GM12892 (cell line): ENCODE results near the gene CERT1.

Source experiments
- DNase-seq: peaks from one replicate; pipeline ENCODE4 v3.0.0; 2011; ENCODE audit not compliant: insufficient read length
- FAIRE-seq: peaks from 2 replicates; lab custom pipeline; 2011; peaks lifted over from hg19 to GRCh38; lab: Jason Lieb, UNC
- POLR2A ChIP-seq: IDR thresholded peaks from 2 replicates; pipeline ENCODE4 v1.6.1; 2011; ENCODE audit warnings: low read depth, low read length, control low read depth
- POLR2AphosphoS5 ChIP-seq: IDR thresholded peaks from 2 replicates; pipeline ENCODE4 v1.6.1; 2011; ENCODE audit warnings: low read depth, low read length, control low read depth
- TAF1 ChIP-seq: IDR thresholded peaks from 2 replicates; pipeline ENCODE4 v1.6.1; 2011; ENCODE audit warnings: low read depth, mild to moderate bottlenecking, control low read depth, low read length, borderline replicate concordance

CERT1 gene

GRCh38 chr5:75438722-75439121 lies 72.7 kb downstream of the CERT1 start:
- no peak for TF ChIP-seq POLR2AphosphoS5
- no peak for TF ChIP-seq TAF1
- DNase-seq, result no peak
- FAIRE-seq, result no peak

DNA sequence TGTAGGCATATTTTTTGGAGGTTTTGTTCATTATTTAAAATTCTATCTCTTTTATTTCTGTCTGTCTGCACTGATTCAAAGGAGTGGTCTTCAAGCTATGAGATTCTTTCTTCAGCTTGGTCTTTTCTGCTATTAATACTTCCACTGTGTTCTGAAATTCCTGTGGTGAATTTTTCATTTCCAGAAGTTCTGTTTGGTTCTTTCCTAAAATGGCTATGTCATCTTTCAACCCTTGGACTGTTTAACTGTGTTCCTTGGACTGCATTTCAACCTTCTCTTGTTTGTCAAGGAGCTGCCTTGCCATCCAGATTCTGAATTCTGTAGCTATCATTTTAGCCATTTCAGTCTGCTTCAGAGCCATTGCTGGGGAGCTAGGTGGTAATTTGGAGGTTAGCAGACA lies 76.3 kb downstream of the CERT1 start:
- TF ChIP-seq TAF1 (no peak), POLR2A (no peak), POLR2AphosphoS5 (no peak)
- FAIRE-seq, result no peak
- DNase-seq, result no peak

- TF ChIP-seq TAF1 (no peak), POLR2AphosphoS5 (no peak), POLR2A (no peak)
- no peak for DNase-seq
- no peak for FAIRE-seq
Observed at GRCh38 chr5:75433814-75434506, 77.5 kb downstream of the CERT1 start.

GRCh38 chr5:75414241-75414640 lies 97.2 kb downstream of the CERT1 start:
- TF ChIP-seq POLR2A (no peak), TAF1 (no peak), POLR2AphosphoS5 (no peak)
- DNase-seq (no peak), FAIRE-seq (no peak)

DNA sequence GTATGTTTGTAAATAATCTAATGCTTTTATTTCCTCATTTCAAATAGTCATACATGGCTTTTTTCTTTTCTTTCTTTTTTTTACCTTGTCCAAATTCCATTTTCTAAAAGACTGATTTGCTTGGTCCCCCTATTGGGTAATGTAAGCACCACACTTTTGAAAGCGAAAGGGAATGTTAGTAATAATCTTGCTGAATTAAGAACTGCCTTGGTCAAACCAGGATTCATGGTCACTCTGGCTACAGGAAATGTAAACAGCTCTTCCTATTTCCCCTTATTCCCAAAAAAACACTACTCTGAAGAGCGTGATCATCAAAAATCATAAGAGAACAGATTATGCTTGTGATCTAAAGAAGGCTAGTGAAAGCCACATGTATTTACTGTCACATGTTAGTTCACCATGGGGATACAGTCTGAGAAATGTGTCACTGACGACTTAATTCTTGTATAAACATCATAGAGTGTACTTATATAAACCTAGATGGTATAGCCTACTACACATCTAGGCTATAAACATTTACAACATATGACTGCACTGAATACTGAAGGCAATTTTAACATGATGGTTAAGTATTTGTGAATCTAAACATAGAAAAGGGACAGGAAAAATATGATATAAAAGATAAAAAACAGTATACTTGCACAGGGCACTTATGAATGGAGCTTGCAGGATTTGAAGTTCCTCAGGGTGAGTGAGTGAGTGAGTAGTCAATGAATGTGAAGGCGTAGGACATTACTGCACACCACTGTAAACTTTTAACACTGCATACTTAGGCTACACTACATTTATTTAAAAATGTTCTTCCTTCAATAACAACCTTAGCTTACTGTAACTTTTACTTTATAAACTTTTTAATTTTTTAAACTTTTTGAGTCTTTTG lies 99.1 kb downstream of the CERT1 start:
- no peak for TF ChIP-seq POLR2A
- TF ChIP-seq TAF1, result no peak
- no peak for TF ChIP-seq POLR2AphosphoS5
- no peak for FAIRE-seq
- DNase-seq, result no peak

DNA sequence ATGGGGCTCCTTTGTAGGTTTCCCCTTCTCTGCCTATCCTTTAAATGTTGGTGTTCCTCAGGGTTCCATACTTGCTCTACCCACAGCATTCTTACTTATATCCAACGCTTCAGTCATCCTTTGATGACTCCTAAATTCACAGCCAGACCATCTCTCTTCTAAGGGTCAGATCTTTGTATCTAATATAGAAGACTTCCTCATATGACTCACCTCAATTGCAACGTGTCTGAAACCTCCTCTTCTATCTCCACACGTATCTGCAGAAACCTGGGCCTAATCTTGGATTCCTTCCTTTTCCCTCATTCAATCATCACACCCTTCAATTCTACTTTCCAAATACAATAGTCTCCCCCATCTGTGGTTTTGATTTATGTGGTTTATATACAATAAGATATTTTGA lies 106.1 kb downstream of the CERT1 start:
- TF ChIP-seq POLR2A, result no peak
- TF ChIP-seq POLR2AphosphoS5, result no peak
- no peak for TF ChIP-seq TAF1
- no peak for FAIRE-seq
- no peak for DNase-seq

DNA sequence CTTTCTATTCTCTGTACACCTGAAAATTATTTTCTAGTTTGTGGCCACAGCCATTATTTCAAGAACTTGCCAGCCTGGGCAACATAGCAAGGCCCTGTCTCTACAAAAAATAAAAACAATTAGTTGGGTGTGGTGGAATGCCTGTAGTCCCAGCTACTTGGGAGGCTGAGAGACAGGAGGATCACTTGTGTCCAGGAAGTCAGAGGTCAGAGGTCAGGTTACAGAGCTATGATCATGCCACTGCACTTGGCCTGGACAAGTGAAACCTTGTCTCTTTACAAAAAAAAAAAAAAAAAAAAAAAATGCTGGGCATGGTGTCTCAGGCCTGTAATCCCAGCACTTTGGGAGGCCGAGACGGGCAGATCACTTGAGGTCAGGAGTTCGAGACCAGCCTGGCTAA lies 116.2 kb downstream of the CERT1 start:
- FAIRE-seq (no peak), DNase-seq (no peak)
- TF ChIP-seq POLR2A (no peak), POLR2AphosphoS5 (no peak), TAF1 (no peak)

DNA sequence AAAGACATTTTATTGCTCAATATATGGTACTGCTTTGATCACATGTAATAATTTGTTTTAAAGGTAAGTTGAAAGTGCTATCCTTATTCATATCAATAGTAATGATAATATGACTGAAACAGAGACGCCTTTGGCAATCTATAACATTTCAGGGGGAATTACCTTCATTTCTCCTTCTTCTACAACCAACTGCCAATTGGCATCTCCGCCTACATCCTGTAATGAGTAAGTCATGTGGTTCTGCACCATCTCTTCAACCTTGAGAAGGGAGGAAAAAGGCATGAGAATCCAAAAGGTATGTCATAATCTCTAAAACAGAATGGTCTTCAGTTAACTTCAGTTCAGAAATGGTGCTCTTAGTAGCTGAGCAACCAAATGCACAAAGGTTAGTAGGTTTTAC lies 122.0 kb downstream of the CERT1 start:
- TF ChIP-seq TAF1 (no peak), POLR2A (no peak), POLR2AphosphoS5 (no peak)
- DNase-seq (no peak), FAIRE-seq (peak; percentile 21)

DNA sequence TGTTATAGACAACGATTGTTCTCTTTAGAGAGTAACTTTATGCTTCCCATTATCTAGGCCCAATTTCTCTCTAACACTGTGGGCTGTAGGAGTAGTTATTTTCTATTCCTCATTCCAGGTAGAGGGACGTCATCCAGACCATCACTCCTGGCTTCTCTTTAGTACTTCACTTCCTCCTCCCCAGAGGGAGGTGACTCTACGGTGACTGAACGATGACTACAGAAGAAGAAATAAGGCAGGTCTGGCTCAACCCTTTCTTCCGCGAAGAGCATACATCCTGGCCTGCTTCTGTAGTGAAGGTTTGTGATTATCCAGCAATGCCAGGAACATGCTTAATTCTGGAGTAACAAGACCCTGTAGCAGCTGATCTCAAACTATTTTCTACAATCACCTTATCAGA lies 123.6 kb downstream of the CERT1 start:
- DNase-seq, result no peak
- FAIRE-seq, result no peak
- no peak for TF ChIP-seq POLR2AphosphoS5
- no peak for TF ChIP-seq TAF1
- no peak for TF ChIP-seq POLR2A

DNA sequence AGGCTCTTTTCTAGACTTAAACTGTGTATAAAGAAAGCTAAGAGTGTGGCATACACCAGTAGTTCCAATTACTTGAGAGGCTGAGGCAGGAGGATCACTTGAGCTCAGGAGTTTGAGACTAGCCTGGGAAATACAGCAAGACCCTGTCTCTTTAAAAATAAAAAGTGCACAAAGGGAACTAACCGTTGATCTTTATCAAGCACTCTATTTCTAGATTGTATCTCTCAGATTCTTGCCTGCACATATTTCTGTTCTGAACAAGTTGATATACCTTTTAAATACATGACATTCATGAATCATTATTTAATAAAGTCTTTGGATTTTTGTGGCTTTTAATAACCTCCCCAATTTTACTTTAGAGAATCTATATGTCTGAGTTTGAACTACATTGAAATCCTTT lies 127.2 kb downstream of the CERT1 start:
- FAIRE-seq (no peak), DNase-seq (no peak)
- TF ChIP-seq TAF1 (no peak), POLR2A (no peak), POLR2AphosphoS5 (no peak)

GRCh38 chr5:75381456-75381855 lies 130.0 kb downstream of the CERT1 start:
- TF ChIP-seq POLR2A (no peak), POLR2AphosphoS5 (no peak), TAF1 (no peak)
- DNase-seq (no peak), FAIRE-seq (no peak)

- FAIRE-seq, result no peak
- no peak for TF ChIP-seq POLR2AphosphoS5
- DNase-seq, result no peak
Observed at GRCh38 chr5:75380099-75380498, 131.3 kb downstream of the CERT1 start.
